Esophagus squamous epithelium (tissue), 4 donors: ENCODE measurements around the gene HOXD10.

ENCODE experiments used
- POLR2A ChIP-seq, 4 donors: fragments of 450-650 bp; IDR thresholded peaks; one replicate each; pipeline ENCODE4 v1.6.1; 2017; ENCODE audit warnings: antibody characterized with exemption in 4 of 4, mild to moderate bottlenecking in 4 of 4, moderate library complexity in 3 of 4
- TF ChIP-seq, protein P1 (sequence below), 6 experiments: fragments of 450-650 bp in 4 of 6; fragments of 200-600 bp in 2 of 6; sonication (generic) in 2 of 6; IDR thresholded peaks; one replicate each; pipeline ENCODE4 v1.5.1; 2016 to 2019; ENCODE audit warnings: antibody characterized with exemption in 6 of 6, mild to moderate bottlenecking in 4 of 6, moderate library complexity in 4 of 6

DNA sequence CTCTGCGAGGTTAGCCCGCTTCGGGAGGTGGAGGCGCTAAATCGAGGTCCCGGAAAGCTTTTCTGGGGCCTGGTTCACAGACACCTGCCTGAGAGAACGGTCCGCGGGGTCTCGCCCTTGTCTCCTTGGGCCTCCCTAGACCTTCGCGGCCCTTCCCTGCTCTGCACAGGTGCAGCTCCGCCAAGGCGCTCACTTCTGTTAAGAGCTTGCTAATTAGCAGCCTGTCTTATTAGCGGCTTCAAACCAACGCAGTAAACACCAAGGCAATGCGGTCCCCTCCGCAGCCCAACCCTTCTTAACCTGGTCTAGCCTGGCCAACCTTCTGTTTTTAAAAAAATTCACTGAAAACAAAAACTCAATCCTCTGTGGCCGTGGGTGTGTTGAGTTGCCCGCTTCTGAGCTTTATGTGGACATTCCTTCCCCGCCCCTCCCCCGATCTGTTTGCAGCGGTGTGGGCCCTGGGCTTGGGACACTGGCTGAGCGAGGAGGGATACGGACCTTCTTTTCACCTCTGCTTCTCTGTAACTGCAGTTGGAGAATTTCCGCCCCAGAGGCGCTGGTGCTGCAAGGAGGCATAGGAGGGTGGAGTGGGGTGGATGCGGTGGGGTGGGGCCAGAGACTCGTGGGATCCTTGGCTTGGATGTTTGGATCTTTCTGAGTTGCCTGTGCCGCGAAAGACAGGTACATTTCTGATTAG lies 31.4 kb downstream of the HOXD10 start:
- no peak for TF ChIP-seq POLR2A (IDR thresholded peaks at IDR 0.05)
- TF ChIP-seq, protein P1, sequence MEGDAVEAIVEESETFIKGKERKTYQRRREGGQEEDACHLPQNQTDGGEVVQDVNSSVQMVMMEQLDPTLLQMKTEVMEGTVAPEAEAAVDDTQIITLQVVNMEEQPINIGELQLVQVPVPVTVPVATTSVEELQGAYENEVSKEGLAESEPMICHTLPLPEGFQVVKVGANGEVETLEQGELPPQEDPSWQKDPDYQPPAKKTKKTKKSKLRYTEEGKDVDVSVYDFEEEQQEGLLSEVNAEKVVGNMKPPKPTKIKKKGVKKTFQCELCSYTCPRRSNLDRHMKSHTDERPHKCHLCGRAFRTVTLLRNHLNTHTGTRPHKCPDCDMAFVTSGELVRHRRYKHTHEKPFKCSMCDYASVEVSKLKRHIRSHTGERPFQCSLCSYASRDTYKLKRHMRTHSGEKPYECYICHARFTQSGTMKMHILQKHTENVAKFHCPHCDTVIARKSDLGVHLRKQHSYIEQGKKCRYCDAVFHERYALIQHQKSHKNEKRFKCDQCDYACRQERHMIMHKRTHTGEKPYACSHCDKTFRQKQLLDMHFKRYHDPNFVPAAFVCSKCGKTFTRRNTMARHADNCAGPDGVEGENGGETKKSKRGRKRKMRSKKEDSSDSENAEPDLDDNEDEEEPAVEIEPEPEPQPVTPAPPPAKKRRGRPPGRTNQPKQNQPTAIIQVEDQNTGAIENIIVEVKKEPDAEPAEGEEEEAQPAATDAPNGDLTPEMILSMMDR (IDR thresholded peaks at IDR 0.05), result no peak
